Chondrocyte (in vitro differentiated cells): ENCODE measurements around the gene GFRA1. TPM values are rescaled to one million over a fixed set of nuclear protein-coding genes. Genes with fewer than 3 reads are reported as not detected.

Source experiments
- DNase-seq: peaks from one replicate; pipeline ENCODE4 v3.0.0; 2021; ENCODE audit warnings: mixed read lengths, low spot score
- H3K27ac Mint-ChIP-seq: one replicate; pipeline ENCODE4 v1.8.0; 2021; ENCODE audit warnings: mild to moderate bottlenecking, moderate library complexity, mixed read lengths; ENCODE audit not compliant: unreplicated experiment
- H3K27me3 Mint-ChIP-seq: 2 replicates; pipeline ENCODE4 v1.8.0; 2021; ENCODE audit warnings: low read depth, mixed read lengths
- H3K36me3 Mint-ChIP-seq: 2 replicates; pipeline ENCODE4 v1.8.0; 2021; ENCODE audit warnings: low read depth, mixed read lengths
- H3K4me1 Mint-ChIP-seq: 2 replicates; pipeline ENCODE4 v1.8.0; 2021; ENCODE audit warnings: low read depth, mild to moderate bottlenecking, mixed read lengths
- H3K4me3 Mint-ChIP-seq: one replicate; pipeline ENCODE4 v1.8.0; 2021; ENCODE audit warnings: mild to moderate bottlenecking, moderate library complexity, mixed read lengths; ENCODE audit not compliant: unreplicated experiment
- H3K9me3 Mint-ChIP-seq: 2 replicates; pipeline ENCODE4 v1.8.0; 2021; ENCODE audit warnings: low read depth, mixed read lengths
- CTCF ChIP-seq: fragments of 200-600 bp; sonication (generic); IDR thresholded peaks from 2 replicates; pipeline ENCODE4 v1.5.0; 2021; ENCODE audit warnings: antibody characterized with exemption, mild to moderate bottlenecking, moderate library complexity
- total RNA-seq: library from RNA; stranded (reverse); gene quantifications from 3 replicates; pipeline ENCODE4 v1.2.1, GENCODE V29; 2021

The GFRA1 gene
- total RNA-seq, 1 donor from 2014 or later = 79.7 TPM

- peaks cover 5% of the 10 kb centered on the region for H3K36me3 Mint-ChIP-seq
- H3K4me1 Mint-ChIP-seq = peaks cover 9% of the 10 kb centered on the region
- no peak overlapping the region for H3K27ac Mint-ChIP-seq
- no peaks in the 10 kb centered on the region for H3K27me3 Mint-ChIP-seq
- no peak for DNase-seq
- H3K4me3 Mint-ChIP-seq = no peak overlapping the region
- TF ChIP-seq CTCF = no peak
- H3K9me3 Mint-ChIP-seq = no peaks in the 10 kb centered on the region
Observed at GRCh38 chr10:116076621-116077020, 196.4 kb downstream of the GFRA1 start.

DNA sequence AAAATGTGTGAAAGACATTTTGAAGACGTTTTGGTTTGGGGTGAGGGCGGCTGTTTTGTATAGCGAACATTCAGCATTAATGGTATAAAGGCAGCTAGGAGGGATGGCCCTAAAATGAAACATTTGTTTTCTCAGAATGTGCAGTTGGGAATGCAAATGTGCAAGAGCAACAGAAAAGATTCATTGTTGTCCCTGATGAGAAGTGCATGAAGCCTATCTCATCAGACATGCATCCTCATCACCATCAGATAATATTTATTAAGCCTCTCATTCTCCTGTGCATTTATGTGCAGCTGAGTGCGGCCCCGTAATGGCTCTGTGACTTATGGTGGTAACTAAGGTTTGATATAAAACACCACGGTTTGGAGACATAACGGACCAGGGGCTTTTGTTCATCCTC, 199.5 kb downstream of the GFRA1 start:
- peaks cover 9% of the 10 kb centered on the region for H3K4me1 Mint-ChIP-seq
- H3K27ac Mint-ChIP-seq = no peak overlapping the region
- DNase-seq = no peak
- no peaks in the 10 kb centered on the region for H3K9me3 Mint-ChIP-seq
- H3K4me3 Mint-ChIP-seq = no peak overlapping the region
- H3K36me3 Mint-ChIP-seq = no peaks in the 10 kb centered on the region
- TF ChIP-seq CTCF = no peak
- H3K27me3 Mint-ChIP-seq = no peaks in the 10 kb centered on the region

- Mint-ChIP-seq H3K9me3 (no peaks in the 10 kb centered on the region), H3K4me3 (no peak overlapping the region), H3K27ac (no peak overlapping the region), H3K36me3 (no peaks in the 10 kb centered on the region), H3K27me3 (no peaks in the 10 kb centered on the region), H3K4me1 (peaks cover 9% of the 10 kb centered on the region)
- TF ChIP-seq CTCF = no peak
- no peak for DNase-seq
Observed at GRCh38 chr10:116073001-116073400, 200.0 kb downstream of the GFRA1 start.

DNA sequence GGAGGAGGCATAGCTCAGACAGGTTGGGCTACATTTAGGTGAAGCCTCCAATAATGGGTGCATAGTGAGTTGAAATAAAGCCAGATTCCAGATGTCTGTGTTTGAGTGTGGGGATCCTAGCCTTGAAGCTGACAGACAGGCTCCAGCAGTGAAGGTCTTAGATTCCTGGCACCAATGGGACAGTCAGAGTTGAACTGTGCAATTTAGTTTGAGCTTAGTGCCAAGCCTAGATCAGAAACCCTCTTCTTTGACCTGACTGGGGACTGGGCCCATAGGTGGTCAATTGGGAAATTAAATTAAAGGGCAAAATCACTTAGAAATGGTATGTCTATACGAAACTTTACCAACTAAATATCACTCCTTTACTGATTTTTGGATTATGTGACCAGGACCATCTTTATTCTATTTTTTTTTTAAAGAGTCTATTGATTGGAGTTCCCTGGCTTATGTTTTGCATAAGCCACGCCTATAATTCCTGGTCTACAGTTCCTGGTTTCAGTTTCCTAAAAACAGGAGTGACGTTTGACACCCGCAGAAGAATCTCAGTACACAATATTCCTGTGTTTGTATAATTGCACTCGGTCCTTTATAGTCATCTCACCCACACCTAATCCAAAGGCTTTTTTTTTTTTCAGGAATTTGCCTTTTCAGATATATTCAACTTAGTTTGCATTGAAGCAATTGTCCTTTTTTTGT, 201.4 kb downstream of the GFRA1 start:
- TF ChIP-seq CTCF = no peak
- H3K36me3 Mint-ChIP-seq = no peaks in the 10 kb centered on the region
- no peak overlapping the region for H3K27ac Mint-ChIP-seq
- H3K4me3 Mint-ChIP-seq = no peak overlapping the region
- no peaks in the 10 kb centered on the region for H3K27me3 Mint-ChIP-seq
- peaks cover 9% of the 10 kb centered on the region for H3K4me1 Mint-ChIP-seq
- DNase-seq = no peak
- H3K9me3 Mint-ChIP-seq = no peaks in the 10 kb centered on the region

GRCh38 chr10:116070743-116071320, 202.2 kb downstream of the GFRA1 start:
- no peak for DNase-seq
- Mint-ChIP-seq H3K27ac (no peak overlapping the region), H3K4me1 (peaks cover 9% of the 10 kb centered on the region), H3K27me3 (no peaks in the 10 kb centered on the region), H3K9me3 (no peaks in the 10 kb centered on the region), H3K36me3 (no peaks in the 10 kb centered on the region), H3K4me3 (no peak overlapping the region)
- no peak for TF ChIP-seq CTCF
